Hematopoietic multipotent progenitor cell treated with erythropoietin and hydrocortisone succinate and interleukin-3 and kit ligand, for 4 days (in vitro differentiated cells): ENCODE data around the gene ATL3.

Experiments
- DNase-seq: peaks from one replicate; pipeline ENCODE4 v3.0.0-alpha.2; 2015

ATL3 gene, protein sequence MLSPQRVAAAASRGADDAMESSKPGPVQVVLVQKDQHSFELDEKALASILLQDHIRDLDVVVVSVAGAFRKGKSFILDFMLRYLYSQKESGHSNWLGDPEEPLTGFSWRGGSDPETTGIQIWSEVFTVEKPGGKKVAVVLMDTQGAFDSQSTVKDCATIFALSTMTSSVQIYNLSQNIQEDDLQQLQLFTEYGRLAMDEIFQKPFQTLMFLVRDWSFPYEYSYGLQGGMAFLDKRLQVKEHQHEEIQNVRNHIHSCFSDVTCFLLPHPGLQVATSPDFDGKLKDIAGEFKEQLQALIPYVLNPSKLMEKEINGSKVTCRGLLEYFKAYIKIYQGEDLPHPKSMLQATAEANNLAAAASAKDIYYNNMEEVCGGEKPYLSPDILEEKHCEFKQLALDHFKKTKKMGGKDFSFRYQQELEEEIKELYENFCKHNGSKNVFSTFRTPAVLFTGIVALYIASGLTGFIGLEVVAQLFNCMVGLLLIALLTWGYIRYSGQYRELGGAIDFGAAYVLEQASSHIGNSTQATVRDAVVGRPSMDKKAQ

DNA sequence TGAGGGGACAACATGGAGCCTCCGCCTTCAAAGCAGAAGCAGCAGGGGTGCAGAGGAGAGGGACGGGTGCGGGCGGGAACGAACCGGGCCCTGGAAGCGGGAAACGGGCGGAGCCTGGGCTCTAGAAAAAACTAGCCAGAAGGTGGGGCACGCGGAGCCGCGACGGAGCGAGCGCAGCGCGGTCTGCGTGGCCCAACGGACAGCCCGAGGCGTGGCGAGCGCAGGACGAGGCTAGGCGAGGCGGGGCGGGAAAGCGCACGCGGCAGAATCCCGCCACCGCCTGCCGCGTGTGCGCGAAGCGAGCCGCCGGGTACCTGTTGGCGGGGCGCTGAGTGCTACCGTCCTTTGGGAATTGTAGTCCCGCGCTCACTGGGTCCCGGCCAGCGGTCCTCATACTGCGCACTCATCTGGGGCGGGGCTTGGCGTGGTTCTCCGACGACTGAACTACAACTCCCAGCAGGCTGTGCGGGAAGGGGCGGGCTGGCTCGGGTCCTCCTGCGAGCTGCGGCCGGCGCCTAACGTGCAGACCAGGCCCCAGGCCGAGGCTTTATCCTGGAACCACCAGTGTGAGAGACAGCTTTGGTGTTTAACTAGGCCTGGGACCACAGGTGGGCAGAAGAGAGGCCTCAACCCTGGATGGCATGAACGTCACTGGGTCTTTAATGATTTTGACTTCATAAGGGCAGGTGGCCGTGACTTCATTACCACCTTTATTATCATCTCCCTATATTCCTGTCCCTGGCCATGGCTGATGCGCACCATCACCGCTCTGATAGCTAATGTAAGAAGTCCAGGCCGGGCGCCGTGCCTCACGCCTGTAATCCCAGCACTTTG lies at the start of gene ATL3:
Gene ATL3 (minus strand): TSS at position 55 of the 834 bp plus-strand sequence. CDS start 41 bp downstream, at position 14.
- peak; percentile 98 for DNase-seq

DNA sequence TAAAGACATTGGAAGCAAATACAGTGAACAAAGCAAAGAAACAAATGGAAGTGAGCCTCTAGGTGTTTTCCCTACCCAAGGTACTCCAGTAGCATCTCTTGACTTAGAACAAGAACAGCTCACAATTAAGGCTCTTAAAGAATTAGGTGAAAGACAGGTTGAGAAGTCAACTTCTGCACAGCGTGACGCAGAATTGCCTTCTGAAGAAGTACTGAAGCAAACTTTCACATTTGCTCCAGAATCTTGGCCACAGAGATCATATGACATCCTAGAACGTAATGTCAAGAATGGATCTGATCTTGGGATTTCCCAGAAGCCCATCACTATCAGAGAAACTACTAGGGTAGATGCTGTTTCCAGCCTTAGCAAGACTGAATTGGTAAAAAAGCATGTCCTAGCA lies 49.4 kb upstream of the ATL3 start:
- no peak for DNase-seq

DNA sequence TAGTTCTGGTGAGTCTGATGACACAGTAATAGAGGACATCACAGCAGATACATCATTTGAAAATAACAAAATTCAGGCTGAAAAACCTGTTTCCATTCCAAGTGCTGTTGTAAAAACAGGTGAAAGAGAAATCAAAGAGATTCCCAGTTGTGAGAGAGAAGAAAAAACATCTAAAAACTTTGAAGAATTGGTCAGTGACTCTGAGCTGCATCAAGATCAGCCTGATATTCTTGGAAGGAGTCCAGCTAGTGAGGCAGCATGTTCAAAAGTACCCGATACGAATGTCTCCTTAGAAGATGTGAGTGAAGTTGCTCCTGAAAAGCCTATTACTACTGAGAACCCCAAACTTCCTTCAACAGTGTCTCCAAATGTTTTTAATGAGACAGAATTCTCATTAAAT lies 48.8 kb upstream of the ATL3 start:
- DNase-seq: peak; percentile 43

DNA sequence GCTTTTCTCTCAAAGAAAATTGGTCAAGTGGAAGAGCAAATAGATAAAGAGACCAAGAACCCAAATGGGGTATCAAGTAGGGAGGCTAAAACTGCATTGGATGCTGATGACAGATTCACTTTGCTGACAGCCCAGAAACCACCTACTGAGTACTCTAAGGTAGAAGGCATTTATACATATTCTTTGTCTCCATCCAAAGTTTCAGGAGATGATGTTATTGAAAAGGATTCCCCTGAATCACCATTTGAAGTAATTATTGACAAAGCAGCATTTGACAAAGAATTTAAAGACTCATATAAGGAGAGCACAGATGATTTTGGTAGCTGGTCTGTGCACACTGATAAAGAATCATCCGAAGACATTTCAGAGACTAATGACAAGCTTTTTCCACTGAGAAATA lies 47.8 kb upstream of the ATL3 start:
- no peak for DNase-seq

DNA sequence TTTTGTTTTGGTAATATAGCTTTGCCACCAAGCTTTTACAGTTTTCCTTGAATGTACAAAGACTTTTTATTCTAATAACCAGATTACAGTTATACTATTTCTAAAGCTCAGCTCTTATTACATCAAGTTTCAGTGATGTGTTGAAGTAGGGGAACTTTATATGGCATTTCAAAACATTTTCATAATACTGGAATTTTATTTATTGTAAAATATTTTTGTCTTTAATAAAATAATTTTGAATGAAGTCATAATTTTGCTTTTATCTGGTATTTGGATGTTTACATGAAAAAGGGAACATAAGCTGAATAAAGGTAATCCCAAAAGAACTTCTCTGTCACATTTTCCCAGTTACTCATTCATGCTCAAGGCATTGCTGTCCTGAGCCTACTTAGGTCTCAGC lies 44.9 kb upstream of the ATL3 start:
- DNase-seq: no peak

DNA sequence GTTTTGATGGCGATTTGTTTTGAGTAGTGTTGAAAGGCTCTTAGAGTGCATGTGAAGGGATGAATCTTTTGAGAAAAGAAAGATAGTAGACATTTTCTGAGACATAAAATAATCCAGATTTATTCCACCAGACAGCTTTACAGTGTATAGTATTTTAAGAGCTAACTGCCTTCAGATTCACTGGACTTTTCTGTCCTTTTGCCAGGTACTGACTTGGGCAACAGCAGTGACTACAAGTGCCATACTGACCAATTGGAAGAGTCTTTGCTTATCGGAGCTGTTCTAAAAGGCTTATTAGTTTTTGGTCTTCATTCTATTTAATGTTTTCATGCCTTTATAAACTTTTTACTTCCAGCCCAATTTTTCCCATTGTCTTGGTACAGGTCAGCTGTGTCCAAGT lies 42.6 kb upstream of the ATL3 start:
- no peak for DNase-seq

DNA sequence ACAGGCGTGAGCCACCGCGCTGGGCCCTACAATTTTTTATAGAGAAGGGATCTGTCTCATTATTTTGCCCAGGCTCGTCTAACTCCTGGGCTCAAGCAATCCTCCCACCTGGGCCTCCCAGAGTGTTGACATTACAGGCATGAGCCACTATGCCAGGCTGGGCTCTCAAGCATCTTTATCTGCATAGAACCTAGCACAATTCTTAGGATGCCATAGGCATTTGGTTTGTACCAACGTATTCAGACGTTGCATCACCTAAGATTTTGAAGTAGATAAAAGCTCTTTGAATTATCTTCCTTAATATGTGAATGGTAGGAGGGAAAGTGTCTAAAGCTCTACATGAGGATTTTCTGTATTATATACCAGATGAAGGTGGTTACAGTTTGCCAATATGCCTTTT lies 40.7 kb upstream of the ATL3 start:
- peak; percentile 40 for DNase-seq

DNA sequence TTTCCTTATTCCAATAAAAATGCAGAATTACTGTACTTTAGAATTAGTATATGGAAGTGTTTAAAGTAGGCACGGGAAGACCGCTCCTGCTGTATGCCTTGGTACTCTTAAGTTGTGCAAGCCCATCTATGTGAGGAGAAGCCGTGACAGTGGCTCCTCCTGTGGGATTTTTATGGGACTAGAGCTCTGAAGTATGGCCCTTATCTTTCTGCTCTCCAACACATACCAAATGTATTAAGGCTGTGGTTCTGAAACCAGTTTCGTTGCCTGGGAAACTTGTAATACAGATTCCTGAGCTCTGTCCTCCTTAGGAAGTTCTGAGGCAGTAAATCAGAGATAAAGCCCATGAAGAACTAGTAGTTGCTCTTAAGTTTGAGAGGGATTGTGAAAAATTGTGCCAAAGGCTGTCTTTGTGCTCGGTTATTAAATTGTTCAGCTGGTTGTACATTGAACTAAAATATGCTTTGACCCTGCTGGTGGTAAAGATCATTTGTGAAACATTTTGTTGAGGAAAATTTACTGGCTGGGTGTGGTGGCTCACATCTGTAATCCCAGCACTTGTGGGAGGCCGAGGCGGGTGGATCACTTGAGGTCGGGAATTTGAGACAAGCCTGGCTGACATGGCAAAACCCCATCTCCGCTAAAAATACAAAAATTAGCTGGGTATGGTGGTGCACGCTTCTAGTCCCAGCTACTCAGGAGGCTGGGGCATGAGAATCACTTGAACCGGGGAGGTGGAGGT lies 39.5 kb upstream of the ATL3 start:
- peak; percentile 44 for DNase-seq

DNA sequence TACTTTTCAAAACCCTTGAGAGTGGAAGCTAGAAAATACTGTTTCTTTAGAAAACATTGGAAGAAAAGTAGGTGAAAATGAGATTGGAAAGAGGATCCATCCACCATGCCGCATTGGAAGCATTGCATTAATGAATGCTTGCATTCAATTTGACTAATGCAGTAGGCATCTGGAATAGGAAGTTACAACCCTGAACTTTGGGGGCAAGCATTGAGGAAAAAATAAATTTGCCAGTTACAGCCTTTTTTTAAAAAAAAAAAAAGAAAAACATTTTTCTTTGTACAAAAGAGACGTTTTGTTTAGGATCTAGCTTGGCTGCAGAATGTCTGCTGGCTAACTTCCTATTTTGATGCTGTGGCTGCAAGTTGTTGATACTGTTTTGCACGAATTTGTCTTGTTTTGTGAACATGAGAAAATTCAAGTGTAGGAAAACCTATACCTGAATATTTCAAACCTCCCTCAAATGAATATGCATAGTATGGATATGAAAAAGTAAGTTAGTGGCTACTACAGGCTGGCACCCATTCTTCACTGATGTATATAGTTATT lies 38.2 kb upstream of the ATL3 start:
- DNase-seq: peak; percentile 47

DNA sequence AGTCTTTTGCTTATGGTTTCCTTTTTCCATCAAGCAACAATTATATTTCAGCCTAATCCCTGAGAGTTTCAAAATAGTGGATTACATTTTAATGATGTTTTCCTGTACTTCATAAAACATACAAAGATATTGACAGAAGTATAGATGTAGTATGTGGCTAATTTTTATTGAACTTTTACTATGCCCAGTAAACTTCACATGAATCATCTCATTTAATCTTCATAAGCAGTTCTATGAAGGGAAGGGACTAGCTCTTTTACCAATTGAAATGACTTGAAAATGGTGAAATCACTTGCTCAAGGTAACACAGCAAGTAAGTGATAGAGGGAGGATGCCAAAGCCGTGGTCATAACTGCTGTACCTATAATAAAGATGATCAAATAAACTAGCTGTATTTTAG lies 37.6 kb upstream of the ATL3 start:
- no peak for DNase-seq

DNA sequence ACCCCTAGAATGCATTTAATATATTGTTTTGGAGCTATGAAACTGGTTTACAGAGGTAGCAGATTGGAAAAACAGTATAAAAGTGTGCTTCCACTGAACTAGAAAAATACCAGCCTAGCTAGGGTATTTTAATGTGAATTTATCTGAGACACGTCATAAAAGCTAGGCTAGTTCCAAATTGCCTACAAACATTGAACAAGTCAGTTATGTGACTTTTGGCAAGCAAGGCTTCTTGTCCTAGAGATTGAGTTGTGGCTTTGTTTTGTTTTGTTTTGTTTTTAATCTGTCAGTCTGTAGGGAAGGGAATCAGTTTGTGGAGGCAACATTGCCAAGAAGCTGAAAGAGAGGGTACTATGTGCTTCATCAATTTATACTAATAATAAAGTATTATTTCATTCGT lies 34.4 kb upstream of the ATL3 start:
- DNase-seq: no peak

DNA sequence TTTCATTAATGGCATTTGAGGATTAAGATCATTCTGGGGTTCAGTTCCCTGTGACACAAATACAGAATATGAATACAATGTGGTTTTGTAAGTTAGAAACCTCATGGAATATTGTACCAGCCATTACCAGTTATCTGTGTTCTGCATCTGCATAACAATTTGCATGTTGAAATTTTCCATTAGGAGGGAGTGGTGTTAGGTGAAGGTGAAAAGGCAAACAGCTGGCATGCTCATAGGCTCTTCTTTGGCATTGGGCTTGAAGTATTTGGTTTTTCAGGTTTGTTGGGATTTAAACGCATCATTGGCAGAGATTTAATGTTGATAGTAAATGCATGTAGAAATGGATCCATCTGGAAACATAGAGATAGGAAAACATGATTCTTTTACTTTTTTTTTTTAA lies 28.7 kb upstream of the ATL3 start:
- peak; percentile 19 for DNase-seq

DNA sequence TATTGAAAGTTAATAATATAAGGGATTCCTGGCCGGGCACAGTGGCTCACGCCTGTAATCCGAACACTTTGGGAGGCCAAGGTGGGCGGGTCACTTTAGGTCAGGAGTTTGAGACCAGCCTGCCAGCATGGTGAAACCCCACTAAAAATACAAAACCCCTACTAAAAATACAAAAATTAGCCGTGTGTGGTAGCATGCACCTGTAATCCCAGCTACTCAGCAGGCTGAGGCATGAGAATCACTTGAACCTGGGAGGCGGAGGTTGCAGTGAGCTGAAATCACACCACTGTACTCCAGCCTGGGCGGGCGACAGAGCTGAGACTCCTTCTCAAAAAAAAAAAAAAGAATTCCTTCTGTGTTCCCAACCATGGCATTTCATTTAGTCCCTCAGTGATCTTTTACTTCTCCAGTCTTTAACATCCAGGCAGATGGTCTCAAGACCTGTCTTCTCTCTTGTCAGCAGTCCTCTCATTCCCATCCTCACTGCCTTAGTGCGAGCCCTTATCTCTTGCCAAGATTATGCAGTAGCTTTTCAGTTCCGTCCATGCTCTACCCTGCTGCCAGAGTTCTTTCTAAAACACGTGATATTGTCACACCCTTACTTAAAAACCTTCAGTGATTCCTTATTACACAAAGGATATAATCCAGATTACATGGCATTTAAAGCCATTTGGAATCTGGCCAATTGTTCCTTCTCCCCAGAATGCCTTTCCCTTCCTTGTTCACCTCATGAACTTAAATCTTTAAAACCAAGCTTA lies 28.0 kb upstream of the ATL3 start:
- peak; percentile 37 for DNase-seq

DNA sequence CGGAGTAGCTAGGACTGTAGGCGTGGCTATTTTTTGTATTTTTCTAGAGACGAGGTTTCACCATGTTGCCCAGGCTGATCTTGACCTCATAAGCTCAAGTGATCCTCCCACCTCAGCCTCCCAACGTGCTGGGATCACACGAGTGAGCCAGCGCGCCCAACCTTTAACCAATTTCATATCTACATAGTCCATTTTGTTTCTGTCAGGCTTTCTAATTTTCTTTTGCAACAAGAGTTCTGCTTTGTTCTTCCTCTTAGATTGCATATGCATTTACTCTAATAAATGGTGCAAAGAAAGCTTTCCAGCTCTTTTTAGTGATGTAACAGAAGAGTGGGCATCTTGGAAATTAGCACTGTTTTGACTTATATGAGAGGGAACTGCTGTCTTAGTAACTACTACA lies 23.4 kb upstream of the ATL3 start:
- DNase-seq: no peak

DNA sequence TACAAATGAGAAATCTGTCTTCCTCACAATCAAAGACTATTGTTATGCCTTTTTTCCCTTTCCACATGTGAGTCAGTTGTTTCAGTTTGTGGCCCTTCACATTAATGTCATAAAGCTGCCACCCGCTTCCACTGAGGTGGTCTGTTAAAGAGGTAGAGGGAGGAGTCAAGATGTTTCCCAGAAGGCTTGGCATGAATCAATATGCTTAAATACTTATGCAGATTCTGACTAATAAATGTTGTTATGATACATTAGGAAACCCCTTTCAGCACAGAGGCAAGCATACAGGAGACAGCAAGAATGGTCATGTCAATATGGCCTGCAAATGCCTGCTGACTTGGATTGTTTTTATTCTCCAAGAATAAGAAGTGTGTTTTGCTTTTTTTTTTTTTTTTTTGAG lies 16.7 kb upstream of the ATL3 start:
- no peak for DNase-seq

DNA sequence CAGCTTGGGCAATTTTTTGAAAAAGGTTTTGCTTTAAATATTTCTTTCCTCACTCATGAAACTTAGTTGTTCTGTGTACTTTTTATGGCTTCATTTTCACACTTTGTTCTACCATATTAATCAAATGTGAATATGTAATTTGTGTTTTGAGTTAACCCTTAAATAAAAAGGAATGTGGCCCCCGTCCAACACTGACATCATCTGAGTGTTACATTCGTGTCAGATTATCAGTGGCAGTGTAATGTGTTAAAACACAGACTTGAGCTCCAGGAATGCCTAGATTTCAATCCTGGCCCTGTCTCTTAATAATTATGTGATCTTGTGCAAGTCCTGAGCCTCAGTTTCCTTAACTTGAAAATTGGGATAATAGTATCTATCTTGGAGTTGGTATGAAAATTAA lies 15.8 kb upstream of the ATL3 start:
- no peak for DNase-seq

DNA sequence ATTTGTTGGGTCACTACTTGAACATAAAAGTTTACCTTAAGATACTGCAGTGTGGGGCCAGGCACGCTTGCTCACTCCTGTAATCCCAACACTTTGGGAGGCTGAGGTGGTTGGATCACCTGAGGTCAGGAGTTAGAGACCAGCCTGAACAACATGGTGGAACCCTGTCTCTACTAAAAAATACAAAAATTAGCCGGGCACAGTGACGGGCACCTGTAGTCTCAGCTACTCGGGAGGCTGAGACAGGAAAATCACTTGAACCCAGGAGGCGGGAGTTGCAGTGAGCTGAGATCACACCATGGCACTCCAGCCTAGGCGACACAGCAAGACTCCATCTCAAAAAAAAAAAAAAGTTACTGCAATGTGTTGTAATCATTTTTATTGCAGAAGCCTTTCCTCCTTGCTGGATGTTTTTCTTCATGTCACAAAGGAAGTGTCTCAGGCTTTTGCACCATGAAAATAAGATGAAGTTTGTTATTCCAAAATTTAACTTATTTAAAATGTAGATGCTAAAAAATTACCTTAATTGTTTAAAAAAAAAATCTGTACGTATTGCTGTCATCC lies 14.1 kb upstream of the ATL3 start:
- DNase-seq: peak; percentile 36

DNA sequence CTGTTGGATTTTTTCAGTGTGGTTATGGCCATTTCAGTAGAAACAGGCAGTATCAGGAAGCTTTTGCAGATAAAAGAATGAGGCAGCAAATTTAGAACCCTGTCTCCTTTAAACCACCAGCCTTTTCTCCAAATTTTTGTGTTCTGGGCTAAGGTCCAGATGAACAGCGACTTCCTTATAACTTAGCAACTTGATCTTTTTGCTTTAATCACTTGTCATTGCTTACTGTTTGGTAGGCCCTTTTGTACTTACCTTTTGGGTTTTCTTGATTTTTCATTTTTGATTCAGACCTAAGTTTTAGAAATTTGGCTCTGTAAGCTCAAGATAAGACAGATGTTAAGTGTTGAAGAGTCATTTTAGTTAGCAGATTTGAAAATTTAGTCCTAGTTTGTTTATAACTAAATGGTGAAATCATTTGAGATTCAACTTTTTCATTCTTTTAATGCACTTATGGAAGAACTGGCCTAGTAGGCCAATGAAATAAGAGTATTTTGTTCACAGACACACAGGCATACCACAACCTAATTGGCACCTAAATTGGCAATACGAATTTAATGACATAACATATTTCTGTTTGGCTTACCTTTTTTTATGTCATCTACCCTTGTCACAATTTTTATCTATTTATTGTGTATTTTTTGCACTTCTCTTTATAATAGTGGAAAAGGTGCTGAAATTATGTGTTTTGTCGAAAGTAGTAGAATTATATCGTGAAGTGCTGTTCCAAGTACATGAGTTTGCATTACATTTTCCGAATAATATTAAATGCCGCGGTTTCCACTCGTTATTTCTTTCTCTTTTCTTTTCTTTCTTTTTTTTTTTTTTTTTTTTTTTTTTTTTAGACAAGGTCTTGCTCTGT lies 12.2 kb upstream of the ATL3 start:
- peak; percentile 88 for DNase-seq

DNA sequence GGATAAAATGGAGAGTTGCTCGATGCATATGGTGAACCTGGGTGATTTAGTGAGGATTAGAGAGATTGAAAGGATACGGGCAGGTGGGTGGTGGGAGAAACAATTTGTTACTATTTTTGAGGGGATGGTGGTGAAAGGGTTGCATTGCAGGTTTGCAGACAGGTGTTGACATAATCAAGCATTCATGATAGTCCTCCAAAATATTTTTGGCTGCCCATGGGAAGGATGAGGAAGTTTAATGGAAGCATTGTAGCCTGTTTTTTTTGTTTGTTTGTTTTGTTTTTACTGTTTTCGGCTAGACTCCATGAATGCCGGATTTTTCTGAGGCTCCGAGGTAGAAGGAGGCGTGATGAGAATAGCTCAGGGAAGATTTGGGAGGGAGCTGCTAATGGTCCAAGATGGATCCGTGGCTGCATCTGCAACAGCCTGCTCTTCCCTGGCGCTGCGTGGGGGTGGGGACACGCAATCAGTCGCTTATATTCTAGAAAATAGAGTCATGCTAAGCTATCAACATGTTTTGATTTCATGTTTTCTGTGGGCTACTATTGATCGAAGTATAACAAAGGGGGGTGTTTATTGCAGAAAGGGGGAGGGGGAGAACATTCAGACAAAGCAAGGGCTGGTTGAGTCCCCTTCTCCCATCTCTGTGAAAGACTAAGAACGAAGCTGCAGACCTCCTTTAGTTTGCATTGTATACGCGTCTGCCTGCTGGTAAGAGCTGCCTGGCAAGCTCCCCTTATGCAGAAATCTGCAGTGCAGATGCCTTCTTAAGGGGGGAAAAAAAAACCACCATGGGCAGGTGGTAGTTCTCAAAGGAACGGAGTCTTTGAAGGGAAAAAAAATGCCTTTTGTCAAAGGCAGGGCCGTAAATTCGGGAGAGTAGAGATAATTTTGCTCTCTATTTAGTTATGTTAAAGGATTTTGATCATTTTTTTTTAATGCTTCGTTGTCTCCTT lies 11.2 kb upstream of the ATL3 start:
- peak; percentile 51 for DNase-seq
